HG03097 (cell line): ENCODE measurements around the gene PDIK1L.

Source experiments
- ATAC-seq: cut with Tn5 transposase; IDR thresholded peaks from one replicate; pipeline ENCODE4 v1.9.1; 2021; ENCODE audit not compliant: unreplicated experiment, low FRiP score

The PDIK1L gene

DNA sequence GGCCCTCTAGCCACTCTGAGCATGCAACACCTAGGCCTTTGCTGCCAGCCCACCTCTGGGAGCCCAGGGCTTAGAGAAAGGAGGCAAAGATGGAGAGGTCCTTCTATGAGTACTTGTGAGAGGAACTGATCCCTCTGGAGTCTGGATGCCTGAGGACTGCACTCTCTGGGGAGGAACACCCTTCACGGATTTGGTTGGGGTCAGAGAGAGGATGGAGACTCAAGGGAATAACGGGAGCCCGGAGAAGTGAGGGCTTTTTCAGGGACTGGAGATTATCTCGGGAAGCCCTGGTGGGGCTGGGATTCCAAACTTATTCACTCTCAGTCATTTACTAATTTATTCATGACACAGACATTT lies 57.6 kb downstream of the PDIK1L start:
- ATAC-seq: no peak

DNA sequence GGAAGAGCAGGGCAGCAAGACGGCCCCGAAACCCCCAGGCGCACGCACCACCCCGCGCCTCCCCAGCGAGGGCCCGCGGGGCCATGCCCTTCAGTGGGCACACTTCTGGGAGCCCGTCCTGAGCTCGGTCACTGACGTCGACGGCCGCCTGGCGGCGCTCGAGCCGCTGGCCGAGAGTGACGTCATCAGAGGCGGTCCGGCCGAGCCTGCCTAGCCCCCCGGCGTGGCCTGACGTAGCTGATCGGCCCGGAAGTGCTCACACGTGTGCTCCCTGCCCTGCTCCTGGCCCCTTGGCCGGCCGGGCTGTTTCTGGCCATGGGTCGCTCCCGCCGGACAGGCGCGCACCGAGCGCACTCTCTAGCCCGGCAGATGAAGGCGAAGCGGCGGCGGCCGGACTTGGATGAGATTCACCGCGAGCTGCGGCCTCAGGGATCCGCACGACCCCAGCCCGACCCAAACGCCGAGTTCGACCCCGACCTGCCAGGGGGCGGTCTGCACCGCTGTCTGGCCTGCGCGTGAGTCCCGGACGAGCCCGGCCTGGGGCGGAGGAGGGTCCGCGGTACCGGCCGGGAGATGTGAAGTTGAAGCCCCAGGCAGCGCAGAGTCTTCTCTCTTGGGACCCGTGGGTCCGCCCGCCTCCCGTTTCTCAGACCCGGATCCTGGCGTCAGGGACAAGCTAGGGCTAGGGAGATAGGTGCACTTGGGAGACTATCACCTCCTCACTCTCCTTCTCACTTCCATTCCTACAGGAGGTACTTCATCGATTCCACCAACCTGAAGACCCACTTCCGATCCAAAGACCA lies 58.2 kb downstream of the PDIK1L start, which contains the start of gene ZNF593:
ZNF593 (plus strand) TSS at position 240 of the 803 bp plus-strand sequence; CDS start at position 316, 76 bp downstream.
- ATAC-seq: peak; percentile 90

DNA sequence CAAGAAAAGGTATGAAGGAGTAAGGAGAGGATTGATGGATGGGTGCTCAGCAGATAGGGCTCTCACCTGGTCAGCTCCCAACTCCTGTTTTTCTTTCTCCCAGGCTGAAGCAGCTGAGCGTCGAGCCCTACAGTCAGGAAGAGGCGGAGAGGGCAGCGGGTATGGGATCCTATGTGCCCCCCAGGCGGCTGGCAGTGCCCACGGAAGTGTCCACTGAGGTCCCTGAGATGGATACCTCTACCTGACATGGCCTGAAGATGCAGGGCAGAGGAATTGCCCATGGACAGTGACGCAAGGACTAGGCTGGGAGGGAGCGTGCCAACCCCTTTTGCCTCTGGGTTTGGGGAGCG lies 58.8 kb downstream of the PDIK1L start:
- ATAC-seq: no peak

DNA sequence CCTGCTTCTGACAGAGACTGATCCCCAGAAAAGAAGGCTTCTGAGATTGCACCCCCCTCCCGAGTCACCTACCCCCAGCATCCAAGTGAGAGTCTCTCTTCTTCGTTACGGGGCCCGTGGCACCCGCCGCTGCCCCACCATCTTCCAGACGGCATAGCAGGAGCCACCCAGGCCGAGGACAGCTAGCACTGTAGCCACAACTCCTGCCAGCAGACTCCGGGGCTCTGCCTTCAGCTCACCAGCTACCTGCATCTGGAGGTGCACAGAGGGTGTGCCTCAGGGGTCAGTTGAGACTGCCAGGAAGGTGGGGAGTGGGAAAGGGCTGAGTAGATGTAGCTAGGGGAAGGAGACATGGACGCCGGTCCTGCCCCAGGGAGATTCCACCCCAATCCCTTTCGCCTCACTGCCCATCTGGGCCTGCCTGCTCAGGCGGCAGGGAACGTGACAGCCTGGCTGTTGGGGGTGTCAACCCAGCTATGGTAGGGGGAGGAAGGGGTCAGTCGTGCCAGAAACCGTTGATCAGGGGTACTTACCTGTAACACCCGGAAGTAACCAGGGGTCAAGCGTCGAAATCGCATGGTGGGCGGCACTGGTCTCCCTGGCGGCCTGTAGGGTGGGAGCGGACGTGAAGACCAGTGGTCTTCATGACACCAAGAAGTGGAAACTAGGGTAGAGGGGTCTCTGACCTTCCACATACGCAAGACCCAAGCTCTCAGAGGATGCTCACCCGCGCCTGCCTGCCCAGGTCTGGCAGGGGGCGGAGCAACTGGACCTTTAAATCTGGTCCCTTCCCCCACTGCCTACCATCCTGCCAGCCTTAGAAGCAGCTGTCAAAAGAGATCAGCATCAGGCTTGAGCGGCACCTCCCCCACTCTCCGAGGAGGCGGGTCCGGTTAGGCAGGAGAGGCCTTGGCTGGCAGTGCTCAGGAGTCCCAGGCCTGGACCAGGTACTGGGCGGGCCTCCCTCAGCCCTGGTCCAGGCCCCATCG lies 59.8 kb downstream of the PDIK1L start, which contains the start of gene ZNF593OS:
ZNF593OS (minus strand) TSS at position 749 of the 989 bp plus-strand sequence; CDS start at position 578, 171 bp downstream.
- ATAC-seq: no peak
